Choroid plexus epithelial cell (primary cell): ENCODE results near the gene ZNF558.

Source experiments
- DNase-seq: peaks from one replicate; pipeline ENCODE4 v3.0.0-alpha.2; 2010; ENCODE audit warnings: low read depth
- H3K4me3 ChIP-seq: 2 replicates; pipeline ENCODE4 v1.5.1; 2011; ENCODE audit warnings: low read depth, mild to moderate bottlenecking, control low read depth, low read length, moderate library complexity
- CTCF ChIP-seq: conservative IDR thresholded peaks from 2 replicates; pipeline ENCODE4 v1.5.1; 2011; ENCODE audit warnings: low read depth, mild to moderate bottlenecking, control low read depth, inconsistent platforms, low read length, moderate library complexity

The ZNF558 gene

GRCh38 chr19:8831373-8831772, 731 bp downstream of the ZNF558 start:
- H3K4me3 ChIP-seq: peak overlapping the region; percentile 85
- DNase-seq: peak; percentile 23
- TF ChIP-seq CTCF: no peak

DNA sequence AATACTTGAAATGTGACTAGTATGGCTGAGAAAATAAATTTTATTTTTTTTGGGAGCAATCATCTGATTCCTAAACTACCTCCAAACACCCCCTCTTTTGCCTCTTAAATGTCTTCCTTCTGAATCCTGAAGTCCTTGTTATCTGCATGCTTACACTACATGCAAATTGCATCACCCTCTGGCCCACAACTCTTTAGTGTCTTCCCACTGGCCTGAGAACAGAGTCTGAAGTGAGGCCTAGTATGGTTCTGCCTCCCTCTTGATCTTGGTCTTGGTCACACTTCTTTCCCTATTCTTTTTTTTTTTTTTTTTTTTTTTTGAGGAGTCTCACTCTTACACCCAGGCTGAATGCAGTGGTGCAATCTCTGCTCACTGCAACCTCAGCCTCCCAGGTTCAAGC, 4.8 kb downstream of the ZNF558 start:
- TF ChIP-seq CTCF: no peak
- H3K4me3 ChIP-seq: no peak overlapping the region
- no peak for DNase-seq

- TF ChIP-seq CTCF: peak; percentile 8
- no peak for DNase-seq
- H3K4me3 ChIP-seq: no peak overlapping the region
Observed at GRCh38 chr19:8826371-8826770, 5.7 kb downstream of the ZNF558 start.

DNA sequence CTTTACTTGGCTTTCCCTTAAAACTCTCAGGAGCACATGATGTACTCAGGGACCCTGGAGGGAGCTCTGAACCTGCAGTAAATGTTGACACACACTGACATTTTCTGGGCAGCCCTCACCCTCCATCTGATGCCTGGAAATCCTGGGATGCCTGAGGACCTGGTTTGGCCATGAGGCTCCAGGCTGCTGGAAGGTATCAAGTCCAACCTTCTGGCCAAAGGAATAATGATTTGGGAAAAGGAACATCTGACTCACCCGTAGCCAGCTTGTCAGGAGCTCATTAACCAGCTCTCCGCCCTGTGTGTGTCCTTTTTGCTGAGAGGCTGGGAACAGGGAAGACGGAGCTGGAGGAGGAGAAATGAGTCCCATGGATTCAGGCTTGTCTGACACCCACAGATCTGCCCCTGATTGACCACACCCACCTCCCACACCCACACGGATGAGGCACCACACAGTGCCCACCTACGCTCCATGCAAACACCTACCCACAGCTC, 10.3 kb downstream of the ZNF558 start:
- no peak for DNase-seq
- no peak overlapping the region for H3K4me3 ChIP-seq
- TF ChIP-seq CTCF: no peak

DNA sequence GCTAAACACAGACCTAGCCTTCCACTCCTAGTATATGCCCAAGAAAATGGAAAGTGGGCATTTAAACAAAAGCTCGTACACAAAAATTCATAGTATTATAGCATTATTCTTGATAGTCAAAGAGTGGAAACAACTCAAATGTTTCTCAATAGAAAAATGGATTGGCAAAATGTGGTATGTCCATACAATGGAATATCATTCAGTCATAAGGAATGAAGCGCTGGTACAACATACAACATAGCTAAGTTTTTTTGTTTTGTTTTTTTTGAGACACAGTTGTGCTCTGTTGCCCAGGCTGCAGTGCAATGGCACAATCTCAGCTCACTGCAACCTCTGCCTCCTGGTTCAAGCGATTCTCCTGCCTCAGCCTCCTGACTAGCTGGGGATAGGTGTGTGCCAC, 11.9 kb downstream of the ZNF558 start:
- DNase-seq: no peak
- no peak for TF ChIP-seq CTCF
- no peak overlapping the region for H3K4me3 ChIP-seq

- no peak for TF ChIP-seq CTCF
- DNase-seq: no peak
- H3K4me3 ChIP-seq: no peak overlapping the region
Observed at GRCh38 chr19:8815780-8816179, 16.3 kb downstream of the ZNF558 start.

GRCh38 chr19:8814176-8814575, 17.9 kb downstream of the ZNF558 start:
- TF ChIP-seq CTCF: no peak
- no peak overlapping the region for H3K4me3 ChIP-seq
- DNase-seq: no peak
